ENCODE data around the gene IRX1.

DNA sequence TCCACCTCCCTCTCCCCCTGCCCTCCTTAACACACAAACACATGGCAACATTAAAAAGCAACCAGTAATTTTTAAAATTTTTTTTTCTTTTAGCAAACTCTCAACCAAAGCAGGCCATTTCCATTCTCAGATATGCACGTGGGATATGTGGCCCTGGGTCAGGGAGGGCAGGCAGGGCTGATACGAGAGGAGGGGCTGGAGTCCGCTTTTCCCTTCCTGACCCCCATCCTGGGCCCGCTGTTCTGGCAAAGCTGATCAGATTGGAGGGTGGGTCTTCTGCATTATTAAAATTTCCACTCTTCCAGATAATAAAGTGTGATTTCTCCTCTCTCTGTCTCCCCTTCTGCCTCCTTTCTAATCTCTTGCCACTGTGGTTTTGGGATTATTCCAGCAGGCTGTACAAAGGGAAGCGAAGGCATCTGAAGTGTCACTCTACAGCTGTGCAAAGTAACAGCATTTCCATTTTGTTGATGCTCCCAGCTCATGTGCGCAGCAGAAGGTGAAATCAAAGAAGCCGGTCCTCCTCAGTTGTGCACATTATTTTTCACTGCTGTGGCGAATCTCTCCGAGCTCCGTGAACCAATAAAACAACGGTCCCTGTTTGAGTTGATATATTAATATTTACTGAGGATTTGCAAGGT is 12.0 kb downstream of the IRX1 start:
- TF ChIP-seq, protein P1, sequence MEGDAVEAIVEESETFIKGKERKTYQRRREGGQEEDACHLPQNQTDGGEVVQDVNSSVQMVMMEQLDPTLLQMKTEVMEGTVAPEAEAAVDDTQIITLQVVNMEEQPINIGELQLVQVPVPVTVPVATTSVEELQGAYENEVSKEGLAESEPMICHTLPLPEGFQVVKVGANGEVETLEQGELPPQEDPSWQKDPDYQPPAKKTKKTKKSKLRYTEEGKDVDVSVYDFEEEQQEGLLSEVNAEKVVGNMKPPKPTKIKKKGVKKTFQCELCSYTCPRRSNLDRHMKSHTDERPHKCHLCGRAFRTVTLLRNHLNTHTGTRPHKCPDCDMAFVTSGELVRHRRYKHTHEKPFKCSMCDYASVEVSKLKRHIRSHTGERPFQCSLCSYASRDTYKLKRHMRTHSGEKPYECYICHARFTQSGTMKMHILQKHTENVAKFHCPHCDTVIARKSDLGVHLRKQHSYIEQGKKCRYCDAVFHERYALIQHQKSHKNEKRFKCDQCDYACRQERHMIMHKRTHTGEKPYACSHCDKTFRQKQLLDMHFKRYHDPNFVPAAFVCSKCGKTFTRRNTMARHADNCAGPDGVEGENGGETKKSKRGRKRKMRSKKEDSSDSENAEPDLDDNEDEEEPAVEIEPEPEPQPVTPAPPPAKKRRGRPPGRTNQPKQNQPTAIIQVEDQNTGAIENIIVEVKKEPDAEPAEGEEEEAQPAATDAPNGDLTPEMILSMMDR (IDR thresholded peaks at IDR 0.05; ENCODE audit: control extremely low read depth in 1 of 3, insufficient read depth in 1 of 3, low read depth in 1 of 3, low read length in 3 of 3) = no peak
- TF ChIP-seq JUND (IDR thresholded peaks at IDR 0.05; ENCODE audit: low read length) (no peak), SIN3A (conservative IDR thresholded peaks at IDR 0.05 in 1 of 2, IDR thresholded peaks at IDR 0.05 in 1 of 2; ENCODE audit: low read depth in 1 of 2, low read length in 2 of 2) (no peak), POLR2AphosphoS5 (IDR thresholded peaks at IDR 0.05; ENCODE audit: low read depth, low read length) (no peak), TAF1 (IDR thresholded peaks at IDR 0.05; ENCODE audit: low read depth, low read length) (no peak), YY1 (IDR thresholded peaks at IDR 0.05; ENCODE audit: low read depth, low read length) (no peak), HDAC6 (IDR thresholded peaks at IDR 0.05; ENCODE audit: low read depth, low read length) (no peak), SP1 (IDR thresholded peaks at IDR 0.05; ENCODE audit: low read depth, low read length) (no peak), TCF12 (IDR thresholded peaks at IDR 0.05; ENCODE audit: low read depth, low read length) (no peak), EZH2 (IDR thresholded peaks at IDR 0.05; ENCODE audit: low read depth, low read length, severe bottlenecking) (no peak)
- TF ChIP-seq, protein P2, sequence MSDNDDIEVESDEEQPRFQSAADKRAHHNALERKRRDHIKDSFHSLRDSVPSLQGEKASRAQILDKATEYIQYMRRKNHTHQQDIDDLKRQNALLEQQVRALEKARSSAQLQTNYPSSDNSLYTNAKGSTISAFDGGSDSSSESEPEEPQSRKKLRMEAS (IDR thresholded peaks at IDR 0.05) = no peak
